OCI-LY1 (cell line): Measurements from ENCODE around the gene WDFY4.

Experiments used
- CTCF ChIP-seq: fragments of 200-600 bp; sonication (generic), shearing (Covaris generic); IDR thresholded peaks from 2 replicates; pipeline ENCODE4 v1.5.1; 2017; ENCODE audit warnings: mild to moderate bottlenecking, antibody characterized with exemption, low read length, moderate library complexity, mixed read lengths
- EZH2 ChIP-seq: fragments of 200-600 bp; sonication (generic), shearing (Covaris generic); IDR thresholded peaks from 2 replicates; pipeline ENCODE4 v1.8.0; 2017; ENCODE audit warnings: borderline replicate concordance, mixed run types, mild to moderate bottlenecking, antibody characterized with exemption, low read length, moderate library complexity, mixed read lengths

GRCh38 chr10:48902096-48902495 lies 217.4 kb downstream of the WDFY4 start:
- no peak for TF ChIP-seq CTCF
- no peak for TF ChIP-seq EZH2
